A673 (cell line): ENCODE measurements around the gene TFDP1. TPM values are rescaled to one million over a fixed set of nuclear protein-coding genes. Genes with fewer than 3 reads are reported as not detected.

Experiments
- BruUV-seq: library from RNA; stranded (reverse); fragments of 400-500 nt; replicated peaks from 2 replicates; lab custom pipeline; 2021; lab: Mats Ljungman, UMichigan
- CTCF ChIA-PET: fragments of 300-600 bp; sonication (Branson Sonifier 250); formaldehyde crosslinking; loops from one replicate; lab custom pipeline; 2022; ENCODE audit warnings: antibody characterized with exemption; lab: Charles Lee
- POLR2A ChIA-PET: fragments of 300-600 bp; sonication (Branson Sonifier 250); formaldehyde crosslinking; loops from one replicate; lab custom pipeline; 2022; ENCODE audit warnings: antibody characterized with exemption; ENCODE audit not compliant: low non-redundant PET; lab: Charles Lee
- DNase-seq: peaks from one replicate; pipeline ENCODE4 v3.0.0-alpha.2; 2015; ENCODE audit warnings: low spot score
- H3K27ac ChIP-seq: fragments of 200-600 bp; sonication (generic); 2 replicates; pipeline ENCODE4 v1.5.1; 2016; ENCODE audit warnings: mixed run types, low read depth, mild to moderate bottlenecking, mixed read lengths, antibody characterized with exemption, low read length; ENCODE audit not compliant: poor library complexity, severe bottlenecking
- H3K27me3 ChIP-seq: fragments of 200-600 bp; sonication (generic); replicated peaks from 2 replicates; pipeline ENCODE4 v1.6.1; 2017; ENCODE audit warnings: mixed run types, low read depth, mild to moderate bottlenecking, mixed read lengths, antibody characterized with exemption, low read length; ENCODE audit not compliant: insufficient read depth, poor library complexity
- H3K36me3 ChIP-seq: fragments of 200-600 bp; sonication (generic); 2 replicates; pipeline ENCODE4 v1.6.1; 2016; ENCODE audit warnings: mixed run types, mild to moderate bottlenecking, mixed read lengths, antibody characterized with exemption, low read length; ENCODE audit not compliant: insufficient read depth, poor library complexity, severe bottlenecking
- H3K4me1 ChIP-seq: fragments of 200-600 bp; sonication (generic); 2 replicates; pipeline ENCODE4 v1.6.1; 2017; ENCODE audit warnings: mixed run types, mild to moderate bottlenecking, mixed read lengths, antibody characterized with exemption, low read length; ENCODE audit not compliant: insufficient read depth, poor library complexity, severe bottlenecking
- H3K4me3 ChIP-seq: fragments of 200-600 bp; sonication (generic); 2 replicates; pipeline ENCODE4 v1.5.1; 2016; ENCODE audit warnings: low read depth, mixed run types, mild to moderate bottlenecking, mixed read lengths, low read length; ENCODE audit not compliant: poor library complexity, severe bottlenecking
- H3K9me3 ChIP-seq: fragments of 200-600 bp; sonication (generic); 2 replicates; pipeline ENCODE4 v1.6.1; 2016; ENCODE audit warnings: mixed run types, low read depth, mild to moderate bottlenecking, mixed read lengths, antibody characterized with exemption, low read length; ENCODE audit not compliant: poor library complexity, severe bottlenecking
- CTCF ChIP-seq: fragments of 300-800, 200-600 bp; sonication (generic); conservative IDR thresholded peaks from 2 replicates; pipeline ENCODE4 v1.5.1; 2017; ENCODE audit warnings: low read depth, mild to moderate bottlenecking, antibody characterized with exemption, low read length, moderate library complexity, mixed read lengths
- EZH2 ChIP-seq: fragments of 200-600 bp; sonication (generic); IDR thresholded peaks from 2 replicates; pipeline ENCODE4 v1.6.1; 2017; ENCODE audit warnings: borderline replicate concordance, low read depth, mild to moderate bottlenecking, mixed read lengths, antibody characterized with exemption, low read length; ENCODE audit not compliant: poor library complexity, severe bottlenecking
- intact Hi-C: fragments of 100-400 bp; cut with micrococcal nuclease; formaldehyde crosslinking; loops from one replicate; pipeline ENCODE4 v1.10.0; 2022; ENCODE audit not compliant: unreplicated experiment
- total RNA-seq: library from RNA; stranded (reverse); gene quantifications from 2 replicates; pipeline ENCODE4 v1.2.3, GENCODE V29; 2021

Gene TFDP1
- total RNA-seq, 1 experiment from 2014 or later: 153 TPM

DNA sequence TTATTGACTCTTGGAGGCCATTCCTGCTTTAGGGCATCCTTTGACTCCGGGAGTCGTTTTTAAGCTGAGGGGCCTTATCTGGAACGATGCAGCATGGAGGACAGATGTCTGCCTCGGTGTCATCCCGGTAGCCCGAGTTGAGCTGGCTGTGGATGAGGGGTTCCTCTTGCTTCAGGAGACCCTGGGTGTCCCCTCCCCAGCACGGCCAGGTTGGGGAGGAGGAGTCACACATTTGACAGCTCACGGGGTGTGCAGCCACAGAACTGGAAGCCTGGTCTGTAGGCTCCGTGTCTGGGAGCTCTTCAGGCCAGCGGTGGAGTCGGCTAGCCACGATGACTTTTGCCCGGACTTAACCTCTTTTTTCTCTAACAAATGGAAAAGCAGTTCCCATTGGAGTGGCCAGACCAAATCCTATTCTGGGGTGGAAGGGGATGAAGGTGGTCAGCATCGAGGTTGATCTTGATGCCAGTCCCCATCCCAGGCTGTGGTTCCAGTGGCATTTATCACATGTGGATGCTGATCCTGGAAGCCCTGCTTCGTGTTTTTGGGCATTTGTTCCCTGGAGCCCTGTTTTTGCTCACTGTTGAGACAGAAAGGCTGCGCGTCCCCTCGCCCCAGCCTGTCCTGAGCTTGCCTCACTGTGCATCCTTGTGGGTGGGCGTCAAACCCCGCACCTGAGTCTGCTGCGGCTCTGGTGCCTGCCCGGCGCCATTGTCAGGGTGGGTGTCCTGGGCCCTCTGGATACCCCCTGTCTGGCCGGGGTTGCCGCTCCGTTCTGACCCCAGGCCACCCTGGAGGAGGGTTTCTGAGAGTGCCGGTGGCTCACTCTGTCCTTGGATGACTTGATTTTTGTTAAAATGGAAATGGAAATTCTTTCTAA is 12.0 kb downstream of the TFDP1 start:
- intact Hi-C loops: no loop called here
- Histone ChIP-seq H3K4me1 (no peaks in the 10 kb centered on the region), H3K36me3 (peaks cover 27% of the 10 kb centered on the region), H3K27ac (no peak overlapping the region), H3K27me3 (no peaks in the 10 kb centered on the region), H3K4me3 (no peak overlapping the region), H3K9me3 (no peaks in the 10 kb centered on the region)
- ChIA-PET POLR2A (no interaction called here), CTCF (no interaction called here)
- no peak for TF ChIP-seq CTCF
- no peak for TF ChIP-seq EZH2
- DNase-seq: no peak
- BruUV-seq: no TSS peak

- Histone ChIP-seq H3K27me3 (no peaks in the 10 kb centered on the region), H3K9me3 (no peaks in the 10 kb centered on the region), H3K27ac (no peak overlapping the region), H3K36me3 (peaks cover 23% of the 10 kb centered on the region), H3K4me3 (no peak overlapping the region), H3K4me1 (no peaks in the 10 kb centered on the region)
- no peak for DNase-seq
- TF ChIP-seq CTCF (no peak), EZH2 (no peak)
- POLR2A ChIA-PET: no interaction called here
- intact Hi-C loops: no loop called here
- CTCF ChIA-PET: no interaction called here
- no TSS peak for BruUV-seq
These were observed 13.0 kb downstream of the TFDP1 start for GRCh38 chr13:113597391-113598080.

DNA sequence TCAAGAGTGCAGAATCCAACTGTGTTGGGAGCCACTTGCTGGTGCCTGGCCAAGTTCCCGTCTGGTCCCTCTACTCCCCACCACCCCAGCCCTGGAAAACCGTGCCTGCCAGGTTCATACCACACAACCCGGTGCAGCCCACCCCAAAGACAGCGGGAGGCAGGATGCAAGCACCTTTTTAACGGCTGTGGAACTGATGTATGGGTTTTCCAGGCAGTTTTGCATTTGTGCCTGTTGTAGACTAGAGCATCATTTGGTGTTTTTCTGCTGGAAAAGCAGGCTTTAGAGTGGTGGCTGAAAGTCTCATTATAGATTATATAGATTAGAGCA is 13.5 kb downstream of the TFDP1 start:
- intact Hi-C loops: no loop called here
- H3K4me3 ChIP-seq: no peak overlapping the region
- no TSS peak for BruUV-seq
- DNase-seq: no peak
- TF ChIP-seq EZH2 (no peak), CTCF (no peak)
- H3K27ac ChIP-seq: no peak overlapping the region
- POLR2A ChIA-PET: no interaction called here
- no peaks in the 10 kb centered on the region for H3K27me3 ChIP-seq
- no peaks in the 10 kb centered on the region for H3K4me1 ChIP-seq
- CTCF ChIA-PET: no interaction called here
- no peaks in the 10 kb centered on the region for H3K9me3 ChIP-seq
- H3K36me3 ChIP-seq: peaks cover 19% of the 10 kb centered on the region
